ENCODE measurements around the gene DAB2IP. TPM values are rescaled to one million over a fixed set of nuclear protein-coding genes. Genes with fewer than 3 reads are reported as not detected.
A peak's percentile ranks its signal among the peaks of the same experiment; 100 is the strongest.

The DAB2IP gene
- total and polyA plus RNA-seq, 2 experiments from 2014 or later = 8.9 to 42.8 TPM

DNA sequence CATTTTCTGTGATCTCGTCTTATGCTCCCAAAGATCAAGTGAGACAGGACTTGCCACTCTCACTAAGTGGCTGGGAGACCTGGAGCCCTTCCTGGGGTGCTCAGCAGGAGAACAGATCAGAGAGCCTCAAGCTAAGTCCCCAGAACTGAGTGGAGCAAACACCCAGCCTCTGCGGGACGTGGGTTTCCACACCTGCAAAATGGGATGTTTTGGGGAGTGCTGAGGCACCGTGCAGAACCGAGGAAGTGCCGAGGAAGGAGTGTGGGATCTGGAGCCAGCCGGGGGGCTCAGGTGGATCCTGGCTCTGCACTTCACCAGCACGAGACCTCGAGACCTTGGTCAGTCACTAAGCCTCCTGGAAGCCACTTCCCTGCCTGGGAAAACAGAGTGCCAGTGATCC, 166.0 kb downstream of the DAB2IP start:
- H3K79me2 ChIP-seq (replicated peaks; ENCODE audit: insufficient read depth) = no peaks in the 10 kb centered on the region
- H3K27me3 ChIP-seq (ENCODE audit: insufficient read depth) = no peaks in the 10 kb centered on the region; the same call in 1 of the 2 replicates
- H2AFZ ChIP-seq = peak overlapping the region; percentile 32; the same call in 1 of the 2 replicates
- TF ChIP-seq, protein P1, sequence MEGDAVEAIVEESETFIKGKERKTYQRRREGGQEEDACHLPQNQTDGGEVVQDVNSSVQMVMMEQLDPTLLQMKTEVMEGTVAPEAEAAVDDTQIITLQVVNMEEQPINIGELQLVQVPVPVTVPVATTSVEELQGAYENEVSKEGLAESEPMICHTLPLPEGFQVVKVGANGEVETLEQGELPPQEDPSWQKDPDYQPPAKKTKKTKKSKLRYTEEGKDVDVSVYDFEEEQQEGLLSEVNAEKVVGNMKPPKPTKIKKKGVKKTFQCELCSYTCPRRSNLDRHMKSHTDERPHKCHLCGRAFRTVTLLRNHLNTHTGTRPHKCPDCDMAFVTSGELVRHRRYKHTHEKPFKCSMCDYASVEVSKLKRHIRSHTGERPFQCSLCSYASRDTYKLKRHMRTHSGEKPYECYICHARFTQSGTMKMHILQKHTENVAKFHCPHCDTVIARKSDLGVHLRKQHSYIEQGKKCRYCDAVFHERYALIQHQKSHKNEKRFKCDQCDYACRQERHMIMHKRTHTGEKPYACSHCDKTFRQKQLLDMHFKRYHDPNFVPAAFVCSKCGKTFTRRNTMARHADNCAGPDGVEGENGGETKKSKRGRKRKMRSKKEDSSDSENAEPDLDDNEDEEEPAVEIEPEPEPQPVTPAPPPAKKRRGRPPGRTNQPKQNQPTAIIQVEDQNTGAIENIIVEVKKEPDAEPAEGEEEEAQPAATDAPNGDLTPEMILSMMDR (conservative IDR thresholded peaks at IDR 0.05; ENCODE audit: low read depth in 2 of 2) = no peak
- TF ChIP-seq NANOG (IDR thresholded peaks at IDR 0.05; ENCODE audit: borderline replicate concordance) (no peak), JUNB (IDR thresholded peaks at IDR 0.05; ENCODE audit: unreplicated experiment) (no peak), ZNF331 (CRISPR knock-in tag; IDR thresholded peaks at IDR 0.05; ENCODE audit: low read depth) (no peak), ZNF114 (CRISPR knock-in tag; IDR thresholded peaks at IDR 0.05) (no peak), EZH2phosphoT487 (IDR thresholded peaks at IDR 0.05; ENCODE audit: unreplicated experiment) (no peak), STAT1 (IDR thresholded peaks at IDR 0.05; ENCODE audit: unreplicated experiment) (no peak), EZH2 (IDR thresholded peaks at IDR 0.05; ENCODE audit: low read depth, unreplicated experiment) (no peak), ZNF462 (CRISPR knock-in tag; IDR thresholded peaks at IDR 0.05) (no peak), POLR2AphosphoS5 (IDR thresholded peaks at IDR 0.05; ENCODE audit: low read depth) (no peak)
- H3K4me1 ChIP-seq (ENCODE audit: insufficient read depth) = peaks cover 24% of the 10 kb centered on the region
- H3K4me3 Mint-ChIP-seq = no peak overlapping the region
- H3K4me3 ChIP-seq = no peak overlapping the region
- no peak overlapping the region for H3K4me2 ChIP-seq
- no peak overlapping the region for H3K27ac ChIP-seq (ENCODE audit: low read depth)
- no peaks in the 10 kb centered on the region for H3K9me3 Mint-ChIP-seq
- H3K36me3 Mint-ChIP-seq (ENCODE audit: low read depth) = no peaks in the 10 kb centered on the region
- peaks cover 68% of the 10 kb centered on the region for H3K4me1 Mint-ChIP-seq
- H3K27ac Mint-ChIP-seq = no peak overlapping the region
- H3K27me3 Mint-ChIP-seq (ENCODE audit: insufficient read depth, low read depth, poor library complexity) = peaks cover 36% of the 10 kb centered on the region
- no peak for ATAC-seq
- no peaks in the 10 kb centered on the region for H3K36me3 ChIP-seq (ENCODE audit: insufficient read depth)
- H3F3A ChIP-seq (replicated peaks; ENCODE audit: low read depth) = 0 out of 2 replicates have a peak, but pooled peaks cover 16% of the 10 kb centered on the region
- no peak for DNase-seq (ENCODE audit: low spot score)
- H4K20me1 ChIP-seq (replicated peaks; ENCODE audit: insufficient read depth) = no peaks in the 10 kb centered on the region
- H3K9me2 ChIP-seq (ENCODE audit: insufficient read depth) = no peaks in the 10 kb centered on the region

Data from GM23338 (cell line).